GM19238 (cell line): ENCODE data around the gene FTO.
"Not testable (repeated sequence)": the region's sequence is repeated elsewhere in the genome, so short reads cannot be mapped to it uniquely, and the experiment has no call there.

Experiments
- DNase-seq: peaks from one replicate; pipeline ENCODE4 v3.0.0; 2011; ENCODE audit warnings: low spot score; ENCODE audit not compliant: insufficient read length

FTO gene

DNA sequence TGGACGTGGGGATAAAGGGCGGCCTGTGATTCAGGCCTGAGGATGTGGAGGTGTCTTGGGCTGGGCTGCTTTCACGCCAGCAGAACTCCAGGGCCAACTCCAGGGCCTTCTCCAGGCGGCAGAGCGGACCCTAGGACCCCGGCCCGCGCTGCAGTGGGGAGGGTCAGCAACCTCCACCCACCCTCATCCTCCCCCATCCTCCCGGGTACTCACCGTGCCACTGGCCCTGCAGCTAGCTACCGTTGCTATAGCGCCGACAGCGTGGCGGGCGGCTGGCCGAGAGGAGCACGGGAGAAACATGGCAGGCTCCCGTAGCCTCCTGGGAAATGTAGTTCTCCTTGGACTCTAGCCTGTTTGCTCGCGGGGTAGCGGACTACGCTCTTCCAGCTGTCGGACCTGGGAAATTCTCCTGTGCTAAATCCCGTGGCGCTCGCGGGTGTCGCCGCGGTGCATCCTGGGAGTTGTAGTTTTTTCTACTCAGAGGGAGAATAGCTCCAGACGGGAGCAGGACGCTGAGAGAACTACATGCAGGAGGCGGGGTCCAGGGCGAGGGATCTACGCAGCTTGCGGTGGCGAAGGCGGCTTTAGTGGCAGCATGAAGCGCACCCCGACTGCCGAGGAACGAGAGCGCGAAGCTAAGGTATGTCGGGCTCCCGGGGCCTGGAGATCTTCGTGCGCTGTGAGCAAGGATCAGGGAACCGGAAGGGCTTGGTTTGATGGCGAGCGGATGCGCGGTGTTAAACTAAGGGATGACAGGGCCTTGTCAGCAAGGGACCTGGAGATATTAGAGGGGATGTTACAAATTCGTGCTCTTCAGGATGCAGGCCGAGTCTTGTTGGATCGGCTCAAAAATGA, at the start of gene FTO, which contains the start of gene RPGRIP1L:
Gene FTO (plus strand): TSS at position 567 of the 855 bp plus-strand sequence.
Gene RPGRIP1L (minus strand): TSS at position 270 of the 855 bp plus-strand sequence. CDS start 3,136 bp downstream, outside the sequence.
- DNase-seq = peak; percentile 89

DNA sequence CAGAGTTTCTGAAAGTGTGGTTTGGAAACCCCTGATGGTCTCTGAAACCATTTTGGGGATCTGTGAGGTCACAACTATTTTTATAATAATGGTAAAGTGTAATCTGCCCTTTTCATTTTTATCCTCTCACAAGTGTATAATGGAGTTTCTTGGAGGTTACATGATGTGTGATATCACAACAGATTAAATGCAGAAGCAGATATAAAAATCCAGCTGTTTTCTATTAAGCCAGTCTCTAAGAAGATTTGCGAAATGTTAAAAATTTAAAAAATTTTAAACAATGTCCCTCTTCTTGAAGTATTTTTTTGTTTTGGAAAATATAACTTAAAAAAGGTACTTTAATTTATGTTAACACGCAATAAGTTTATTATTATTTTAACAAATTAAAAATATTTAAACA, 49.0 kb upstream of the FTO start:
- no peak for DNase-seq

GRCh38 chr16:53662072-53662471, 41.9 kb upstream of the FTO start:
- DNase-seq = no peak

GRCh38 chr16:53664724-53665345, 39.1 kb upstream of the FTO start:
- DNase-seq = no peak

DNA sequence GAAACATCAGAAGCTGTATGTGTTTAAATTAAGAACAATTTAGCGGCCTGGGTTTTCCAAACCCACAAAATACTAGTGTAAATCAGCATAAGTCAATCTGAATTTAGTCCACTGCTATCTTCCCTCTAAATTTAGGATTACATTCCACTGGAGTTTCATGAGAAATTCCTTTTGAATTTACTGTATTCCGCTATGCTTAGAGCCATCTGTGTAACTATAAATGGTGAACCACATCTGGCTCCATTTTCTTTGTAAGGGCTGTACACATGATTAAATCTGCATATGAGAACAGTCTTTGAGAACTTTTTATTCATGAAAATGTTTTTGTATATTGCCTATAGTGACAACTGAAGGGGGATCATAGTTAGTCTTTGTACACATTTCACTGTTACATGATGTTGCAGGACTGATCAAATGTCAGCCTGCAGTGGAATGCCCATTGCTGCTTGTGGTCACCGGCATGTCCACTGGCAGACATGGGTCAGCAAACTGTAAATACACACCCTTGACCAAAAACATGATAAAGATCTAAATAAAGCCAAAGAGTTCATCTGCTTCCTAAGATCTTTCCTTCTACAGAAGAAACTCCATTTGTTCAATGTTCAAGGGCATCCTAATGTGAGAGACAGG, 37.1 kb upstream of the FTO start:
- DNase-seq = no peak

DNA sequence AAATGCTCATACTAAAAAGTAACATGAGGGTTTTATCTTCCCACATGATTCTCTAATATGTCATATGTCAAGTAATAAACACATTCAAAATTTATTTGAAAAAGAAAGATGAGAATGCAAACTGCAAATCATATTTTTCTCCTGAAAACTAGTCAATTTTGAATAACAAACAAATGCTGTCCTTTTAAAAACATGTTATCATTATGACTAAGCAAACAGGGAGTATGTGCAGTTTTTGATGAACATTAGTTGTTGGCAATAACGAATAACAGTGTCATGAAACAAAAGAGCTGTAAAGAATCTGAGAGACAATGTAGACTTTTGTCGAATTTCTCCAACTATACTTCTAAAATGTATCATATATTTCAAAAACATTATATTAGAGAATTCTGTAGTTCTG, 35.1 kb upstream of the FTO start:
- no peak for DNase-seq

DNA sequence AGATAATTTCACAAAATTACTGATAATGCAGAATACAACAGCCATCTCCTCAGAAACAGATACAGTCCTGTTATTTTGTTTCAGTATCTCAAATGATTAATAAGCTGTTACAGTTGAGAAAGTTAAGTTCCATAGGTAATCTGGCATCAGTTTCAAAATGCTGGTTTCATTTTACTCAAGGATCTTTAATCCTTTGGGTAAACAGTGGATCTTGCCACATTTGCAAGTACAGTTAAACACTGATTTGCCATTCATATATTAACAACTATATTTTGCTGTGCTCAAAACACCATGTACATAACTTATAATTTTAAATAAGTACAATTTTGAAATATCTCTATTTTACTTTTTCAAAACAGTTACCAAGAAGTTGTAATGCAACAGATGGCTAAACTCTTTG, 31.5 kb upstream of the FTO start:
- no peak for DNase-seq

DNA sequence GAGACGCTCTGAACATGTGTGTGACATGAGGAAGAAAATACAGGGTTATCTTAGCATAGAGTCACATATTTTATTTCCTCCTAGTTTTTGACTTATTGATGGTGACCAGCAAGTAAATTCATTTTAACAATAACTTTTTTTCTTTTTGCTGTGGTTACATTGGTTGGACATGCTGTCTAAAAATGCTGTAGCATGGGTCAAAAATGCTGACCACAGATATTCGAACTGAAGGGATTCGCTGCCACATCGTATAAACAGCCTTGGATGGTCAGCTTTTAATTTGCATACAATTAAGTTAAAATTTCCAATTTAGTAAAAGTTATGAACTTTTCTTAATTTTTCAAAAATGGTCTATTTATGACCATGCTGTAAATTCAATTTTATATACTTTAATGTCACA, 30.8 kb upstream of the FTO start:
- no peak for DNase-seq

DNA sequence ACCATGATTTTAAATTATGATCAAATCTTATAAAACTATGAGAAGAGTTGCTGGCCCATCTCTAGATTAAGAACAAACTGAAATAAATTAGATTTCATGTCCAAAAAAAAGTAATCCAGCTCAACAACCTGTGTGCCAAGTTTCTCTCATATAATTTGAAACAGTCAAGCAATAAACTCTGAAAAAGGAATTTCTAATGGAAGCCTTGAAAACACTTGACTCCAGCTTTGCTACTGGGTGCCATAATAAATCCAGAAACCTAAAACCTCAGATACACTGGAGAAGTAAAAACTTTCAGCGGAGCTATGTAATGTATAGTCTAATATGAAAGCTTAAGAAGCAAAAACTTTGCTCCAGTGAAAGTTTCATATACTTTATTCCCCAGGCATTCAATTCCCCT, 25.8 kb upstream of the FTO start:
- no peak for DNase-seq

DNA sequence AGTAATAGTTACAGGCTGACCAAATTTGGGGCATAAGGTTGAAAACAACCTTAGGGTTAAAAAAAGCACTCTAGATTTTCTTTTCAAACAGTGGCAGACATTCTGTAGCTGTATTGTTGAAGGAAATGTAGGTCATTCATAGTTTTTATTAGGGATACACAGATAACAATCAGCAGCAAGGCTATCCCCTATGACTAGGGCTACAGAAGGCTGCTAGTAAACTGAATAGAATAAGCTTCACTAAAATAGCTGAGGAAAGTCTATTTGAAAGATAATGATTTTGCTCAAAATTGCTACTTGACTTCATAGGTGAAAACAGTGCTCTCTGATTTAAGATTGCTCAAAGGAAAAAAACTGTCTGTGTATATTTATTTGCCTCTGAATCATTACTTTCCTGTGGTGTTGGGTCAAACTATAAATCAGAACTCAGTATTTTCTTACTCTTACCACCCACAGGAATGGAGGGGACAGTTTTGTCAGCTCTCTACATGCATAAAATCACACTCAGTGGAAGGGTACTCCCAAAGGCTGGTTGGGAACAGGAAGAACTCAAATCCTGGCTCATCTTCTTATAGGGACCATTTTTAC, 25.1 kb upstream of the FTO start:
- no peak for DNase-seq

- no peak for DNase-seq
These were observed 23.2 kb upstream of the FTO start for GRCh38 chr16:53680756-53681155.

GRCh38 chr16:53681354-53681753, 22.6 kb upstream of the FTO start:
- DNase-seq = no peak

GRCh38 chr16:53685334-53685733, 18.6 kb upstream of the FTO start:
- not testable (repeated sequence) for DNase-seq

DNA sequence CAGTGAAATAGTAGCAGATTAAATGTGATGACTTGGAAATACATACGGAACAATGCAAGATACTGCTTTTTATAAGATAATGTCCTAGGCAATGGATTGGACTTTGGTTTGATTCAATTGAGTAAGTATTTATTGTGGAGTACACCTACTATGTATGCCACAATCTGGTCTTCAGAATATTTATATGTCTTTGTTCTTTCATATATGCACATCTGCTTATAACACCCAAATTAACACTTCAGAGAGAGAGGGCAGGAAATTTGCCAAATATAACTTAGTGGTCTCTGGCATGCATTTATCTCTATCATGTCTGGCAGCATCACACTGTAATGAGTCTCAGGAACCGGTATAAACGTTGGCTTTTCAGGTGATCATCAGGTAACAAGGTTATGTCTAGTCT, 17.2 kb upstream of the FTO start:
- no peak for DNase-seq

DNA sequence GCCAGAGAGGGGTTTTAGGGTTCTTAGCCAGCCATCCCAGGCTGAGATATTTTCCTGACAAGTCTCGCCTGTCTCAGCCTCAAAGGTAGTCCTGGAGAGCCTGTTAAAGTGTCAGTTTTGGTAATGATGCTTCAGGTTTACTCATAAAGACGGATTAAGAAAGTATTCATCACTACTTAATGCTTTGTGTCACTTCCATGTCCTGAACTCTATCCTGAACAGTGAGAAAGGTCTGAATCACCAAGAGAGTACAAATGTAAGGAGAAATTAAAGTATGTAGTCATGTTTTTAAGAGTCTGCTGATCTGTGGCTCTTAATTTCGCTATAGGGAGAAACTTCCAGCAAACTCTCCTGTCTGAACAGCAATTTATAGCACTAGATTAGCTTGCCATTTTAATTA, 14.3 kb upstream of the FTO start:
- DNase-seq = no peak

DNA sequence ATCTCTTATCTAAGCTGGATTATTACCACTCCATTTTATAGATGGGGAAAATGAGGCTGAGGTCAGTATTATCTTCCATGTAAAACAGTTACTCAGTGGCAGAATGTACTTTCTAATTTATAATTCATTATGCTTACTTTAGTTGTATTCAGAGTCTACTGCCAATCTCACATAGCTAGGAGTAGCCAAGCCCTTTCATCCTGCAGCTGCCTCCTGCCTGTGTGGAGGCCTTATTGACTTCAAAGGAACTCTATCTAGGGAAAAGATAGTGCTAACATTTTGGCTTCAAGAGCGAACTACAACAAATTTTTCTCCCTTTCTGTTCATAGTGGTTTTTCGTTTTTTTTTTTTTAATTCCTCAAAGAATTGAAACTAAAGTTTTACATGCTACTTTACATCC, 13.2 kb upstream of the FTO start:
- DNase-seq = no peak

DNA sequence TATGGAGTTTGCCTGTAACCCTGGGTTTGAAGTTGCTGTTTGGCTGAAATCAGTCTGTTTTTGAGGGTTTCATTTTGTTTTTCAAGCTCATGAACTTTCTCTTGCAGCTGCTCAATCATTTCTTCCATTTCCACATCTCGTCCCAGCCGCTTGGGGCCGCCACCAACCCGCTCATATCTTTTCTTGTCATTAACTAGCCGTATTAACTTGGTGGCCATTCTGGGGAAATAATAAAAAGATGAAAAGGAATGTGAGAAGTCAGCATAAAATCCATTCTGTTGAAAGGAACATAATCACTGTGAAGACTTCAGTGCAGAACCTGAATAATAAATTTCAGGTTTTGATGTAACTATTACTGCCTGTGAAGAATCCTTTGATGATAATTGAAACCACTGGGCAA, 11.8 kb upstream of the FTO start:
- DNase-seq = no peak

- no peak for DNase-seq
These were observed 10.6 kb upstream of the FTO start for GRCh38 chr16:53693320-53693719.

DNA sequence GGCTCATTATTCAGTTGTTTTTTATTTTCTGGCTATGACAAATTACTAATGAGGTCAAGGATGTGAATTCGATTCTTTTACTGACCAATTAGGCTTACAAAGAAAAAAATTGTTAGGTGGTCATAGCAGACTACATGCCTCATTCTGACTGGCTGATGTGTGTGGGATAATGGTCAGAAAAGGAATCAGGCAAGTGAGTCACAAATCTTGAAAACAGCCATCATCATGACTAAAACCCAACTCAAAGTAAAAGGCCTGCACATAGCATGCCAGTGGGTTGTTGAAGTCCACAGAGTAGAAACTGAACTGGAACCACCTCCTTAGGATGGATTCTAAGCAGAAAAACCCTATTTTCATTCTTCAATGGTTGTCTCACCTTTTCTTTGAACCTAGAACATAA, 8.9 kb upstream of the FTO start:
- DNase-seq = no peak

GRCh38 chr16:53698271-53698670, 5.7 kb upstream of the FTO start:
- not testable (repeated sequence) for DNase-seq

GRCh38 chr16:53704445-53704813, 473 bp downstream of the FTO start:
- no peak for DNase-seq

DNA sequence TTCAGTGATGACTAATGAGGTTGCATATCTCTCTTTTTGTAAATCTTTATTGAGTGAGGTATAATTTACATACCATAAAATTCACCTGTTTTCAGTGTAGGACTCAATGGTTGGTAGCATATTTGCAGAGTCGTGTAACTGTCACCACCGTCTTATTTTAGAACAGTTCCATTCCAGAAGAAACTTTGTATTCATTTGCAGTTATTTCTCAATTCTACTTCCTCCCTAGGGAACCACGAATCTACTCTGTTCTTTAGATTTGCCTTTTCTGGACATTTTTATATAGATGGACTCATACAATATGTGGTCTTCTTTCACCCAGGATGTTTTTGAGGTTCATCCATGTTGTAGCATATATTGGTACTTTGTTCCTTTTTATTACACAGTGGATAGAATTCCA, 3.7 kb downstream of the FTO start:
- no peak for DNase-seq
